SU-DHL-6 (cell line): Measurements from ENCODE around the gene TMEM37.

Experiments
- H2AFZ ChIP-seq: fragments of 200-600 bp; sonication (generic); 2 replicates; pipeline ENCODE4 v1.6.1; 2014; ENCODE audit warnings: low read depth, mild to moderate bottlenecking, moderate library complexity, mixed read lengths, antibody characterized with exemption, low read length; ENCODE audit not compliant: severe bottlenecking
- H3F3A ChIP-seq: fragments of 200-600 bp; shearing (Covaris generic); 2 replicates; pipeline ENCODE4 v1.6.0; 2016; ENCODE audit warnings: antibody characterized with exemption, mild to moderate bottlenecking; ENCODE audit not compliant: insufficient read depth
- H3K27ac ChIP-seq: fragments of 200-600 bp; sonication (generic); 2 replicates; pipeline ENCODE4 v1.5.1; 2016; ENCODE audit warnings: low read depth, mild to moderate bottlenecking, low read length, moderate library complexity, mixed read lengths
- H3K27me3 ChIP-seq: fragments of 200-600 bp; sonication (generic), shearing (Covaris generic); 2 replicates; pipeline ENCODE4 v1.6.0; 2014; ENCODE audit warnings: mild to moderate bottlenecking, low read length
- H3K36me3 ChIP-seq: fragments of 200-600 bp; sonication (generic); 2 replicates; pipeline ENCODE4 v1.6.1; 2014; ENCODE audit warnings: mild to moderate bottlenecking, low read length, mixed read lengths
- H3K4me2 ChIP-seq: fragments of 300-600, 200-600 bp; shearing (Covaris generic), sonication (generic); 2 replicates; pipeline ENCODE4 v1.6.0; 2014; ENCODE audit warnings: low read length, low read depth, mild to moderate bottlenecking; ENCODE audit not compliant: poor library complexity, severe bottlenecking
- H3K4me3 ChIP-seq: fragments of 200-600 bp; sonication (generic); 2 replicates; pipeline ENCODE4 v1.5.1; 2014; ENCODE audit warnings: antibody characterized with exemption, low read length, mild to moderate bottlenecking, mixed read lengths; ENCODE audit not compliant: insufficient read depth, poor library complexity, severe bottlenecking
- H3K79me2 ChIP-seq: fragments of 200-600 bp; sonication (generic); 2 replicates; pipeline ENCODE4 v1.6.1; 2014; ENCODE audit warnings: mild to moderate bottlenecking, low read length, moderate library complexity; ENCODE audit not compliant: insufficient read depth
- H3K9ac ChIP-seq: fragments of 200-600 bp; sonication (generic); 2 replicates; pipeline ENCODE4 v1.7.0; 2014; ENCODE audit warnings: mild to moderate bottlenecking, low read length
- H3K9me2 ChIP-seq: fragments of 200-600 bp; sonication (generic); replicated peaks from 2 replicates; pipeline ENCODE4 v1.6.1; 2014; ENCODE audit warnings: low read length; ENCODE audit not compliant: insufficient read depth
- H3K9me3 ChIP-seq: fragments of 200-600 bp; sonication (generic); 2 replicates; pipeline ENCODE4 v1.6.1; 2014; ENCODE audit warnings: low read length, mixed read lengths; ENCODE audit not compliant: insufficient read depth
- H4K20me1 ChIP-seq: fragments of 200-600 bp; sonication (generic); 2 replicates; pipeline ENCODE4 v1.6.1; 2014; ENCODE audit warnings: low read depth, mild to moderate bottlenecking, antibody characterized with exemption, low read length, moderate library complexity, mixed read lengths
- CTCF ChIP-seq: fragments of 200-600 bp; sonication (generic); IDR thresholded peaks from one replicate; pipeline ENCODE4 v1.5.1; 2017; ENCODE audit warnings: antibody characterized with exemption, mild to moderate bottlenecking, low read length, moderate library complexity; ENCODE audit not compliant: insufficient read depth, poor library complexity, severe bottlenecking
- EZH2phosphoT487 ChIP-seq: fragments of 200-600 bp; sonication (generic), shearing (Covaris generic); conservative IDR thresholded peaks from 2 replicates; pipeline ENCODE4 v1.6.1; 2018; ENCODE audit warnings: mild to moderate bottlenecking, antibody characterized with exemption, low read length, moderate library complexity, mixed read lengths

TMEM37 gene

GRCh38 chr2:119481501-119482455 lies 50.1 kb downstream of the TMEM37 start:
- no peak overlapping the region for H3K9ac ChIP-seq
- H3K9me3 ChIP-seq, result no peaks in the 10 kb centered on the region
- H3K9me2 ChIP-seq, result no peaks in the 10 kb centered on the region
- no peak overlapping the region for H2AFZ ChIP-seq
- no peak overlapping the region for H3K4me2 ChIP-seq
- H3K27me3 ChIP-seq, result no peaks in the 10 kb centered on the region
- H3K79me2 ChIP-seq, result no peaks in the 10 kb centered on the region
- H3K27ac ChIP-seq, result no peak overlapping the region
- no peak overlapping the region for H3K4me3 ChIP-seq
- H3K36me3 ChIP-seq, result no peaks in the 10 kb centered on the region
- TF ChIP-seq EZH2phosphoT487, result no peak
- no peak for TF ChIP-seq CTCF
- no peaks in the 10 kb centered on the region for H3F3A ChIP-seq
- no peaks in the 10 kb centered on the region for H4K20me1 ChIP-seq

DNA sequence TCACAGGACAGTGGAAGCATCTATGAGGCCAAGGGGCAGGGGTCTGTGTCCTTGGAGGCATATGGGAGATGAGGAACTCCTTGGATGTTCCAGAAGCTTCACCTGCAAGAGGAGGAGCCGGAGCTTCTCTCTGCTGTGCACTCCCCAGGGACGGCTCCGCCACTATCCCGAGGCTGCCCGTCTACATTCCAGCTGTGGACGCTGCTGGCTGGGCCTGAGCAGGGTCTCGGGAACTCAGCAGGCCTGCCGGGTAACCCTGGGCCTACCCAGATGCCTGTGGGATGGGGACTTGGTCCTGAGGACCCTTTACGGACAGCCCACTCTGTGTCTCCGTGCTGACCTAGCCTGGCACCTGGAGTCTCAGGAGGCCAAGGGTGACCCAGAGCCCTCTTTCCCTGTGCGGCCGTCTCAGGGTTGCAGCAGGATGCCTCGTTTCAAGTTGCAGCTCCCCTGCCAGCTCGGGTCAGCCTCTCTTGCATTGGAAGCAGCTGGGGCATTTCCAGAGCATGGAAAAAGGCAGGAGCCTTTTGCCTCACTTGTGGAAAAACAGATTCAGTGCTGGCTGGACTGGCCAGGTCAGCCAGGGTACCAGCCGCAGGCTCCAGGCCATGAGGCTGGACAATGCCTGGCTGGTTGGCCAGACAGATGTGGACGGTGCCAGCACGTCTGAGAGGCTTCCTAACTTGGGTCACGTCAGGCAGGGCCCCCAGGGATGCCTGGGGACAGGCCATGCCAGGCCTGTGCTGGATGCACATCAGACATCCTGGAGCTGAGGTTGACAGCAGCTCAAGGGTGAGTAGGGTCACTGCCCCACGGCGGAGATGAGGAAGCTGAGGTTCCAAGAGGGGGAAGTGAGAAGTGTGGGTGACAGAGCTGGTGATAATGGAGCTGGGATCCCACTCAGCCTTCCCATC lies 51.1 kb downstream of the TMEM37 start:
- Histone ChIP-seq H3K4me3 (no peak overlapping the region), H3K27ac (no peak overlapping the region), H3K36me3 (no peaks in the 10 kb centered on the region), H3K79me2 (no peaks in the 10 kb centered on the region), H3K4me2 (no peak overlapping the region), H3K9ac (no peak overlapping the region), H3K27me3 (no peaks in the 10 kb centered on the region), H3F3A (no peaks in the 10 kb centered on the region), H3K9me3 (no peaks in the 10 kb centered on the region), H4K20me1 (no peaks in the 10 kb centered on the region), H3K9me2 (no peaks in the 10 kb centered on the region), H2AFZ (no peak overlapping the region)
- no peak for TF ChIP-seq EZH2phosphoT487
- TF ChIP-seq CTCF, result no peak

DNA sequence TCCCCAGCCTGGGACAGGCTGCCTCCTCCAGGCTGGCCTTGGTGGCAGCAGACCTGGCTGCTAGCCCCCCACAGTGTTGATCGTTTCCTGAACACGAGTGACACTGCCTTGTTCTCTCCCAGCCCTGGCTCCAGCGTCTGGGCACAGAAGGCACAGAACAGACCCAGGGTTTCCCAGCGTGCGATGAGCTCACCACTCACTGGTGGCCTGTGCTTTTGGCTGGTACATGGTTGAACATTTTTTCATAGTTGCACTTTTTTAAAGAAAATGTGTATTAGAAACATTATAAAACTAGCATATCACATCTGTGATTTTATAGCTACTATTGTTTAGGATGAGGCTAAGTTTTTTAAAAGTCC lies 51.7 kb downstream of the TMEM37 start:
- Histone ChIP-seq H3K36me3 (no peaks in the 10 kb centered on the region), H2AFZ (no peak overlapping the region), H3K79me2 (no peaks in the 10 kb centered on the region), H3K9me2 (no peaks in the 10 kb centered on the region), H3K4me2 (no peak overlapping the region), H3K9ac (no peak overlapping the region), H3F3A (no peaks in the 10 kb centered on the region), H3K27ac (no peak overlapping the region), H4K20me1 (no peaks in the 10 kb centered on the region), H3K9me3 (no peaks in the 10 kb centered on the region), H3K27me3 (no peaks in the 10 kb centered on the region), H3K4me3 (no peak overlapping the region)
- no peak for TF ChIP-seq EZH2phosphoT487
- TF ChIP-seq CTCF, result no peak
